ENCODE data around the gene EEF2K.

Gene EEF2K

GRCh38 chr16:22233037-22233372, 26.9 kb downstream of the EEF2K start:
- peak overlapping the region; percentile 73 for H3K27ac ChIP-seq
- no peak for DNase-seq (ENCODE audit: low read depth, low spot score)

GRCh38 chr16:22235839-22236745, 30.0 kb downstream of the EEF2K start:
- no peak overlapping the region for H3K27ac ChIP-seq

GRCh38 chr16:22239131-22239805, 33.2 kb downstream of the EEF2K start:
- H3K27ac ChIP-seq: no peak overlapping the region

More at GRCh38 chr16:22235839-22236745, 30.0 kb downstream of the EEF2K start:
- no peak for DNase-seq (ENCODE audit: low read depth, low spot score)

DNA sequence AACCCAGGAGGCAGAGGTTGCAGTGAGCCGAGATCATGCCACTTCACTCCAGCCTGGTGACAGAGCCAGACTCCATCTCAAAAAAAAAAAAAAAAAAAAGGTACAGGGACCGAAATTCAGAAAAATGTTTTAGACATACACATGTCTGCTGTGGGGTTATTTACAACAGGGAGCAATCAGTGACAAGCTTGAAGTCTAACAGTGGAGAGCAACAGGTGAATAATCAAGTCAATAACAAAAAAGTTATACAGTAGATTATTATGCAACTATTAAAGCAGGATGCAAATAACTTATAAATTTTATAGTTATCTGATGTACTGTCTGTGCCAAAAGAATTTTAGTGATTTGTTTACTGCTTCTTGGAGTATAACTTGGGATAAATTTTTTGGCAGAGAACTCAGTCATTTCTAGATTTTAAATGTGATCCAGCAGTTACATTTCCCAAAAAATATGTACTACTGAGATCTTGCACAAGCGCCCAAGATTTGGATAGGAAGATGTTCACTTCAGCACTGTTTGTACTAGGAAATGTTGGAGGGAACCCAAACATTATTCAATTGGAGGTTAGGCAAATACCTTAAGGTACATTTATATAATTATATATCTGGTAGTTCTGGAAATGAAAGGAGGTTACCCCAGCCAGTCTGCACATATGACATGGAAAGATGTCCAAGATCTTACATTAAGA, 34.1 kb downstream of the EEF2K start:
- no peak overlapping the region for H3K27ac ChIP-seq
- no peak for DNase-seq (ENCODE audit: low read depth, low spot score)

More at GRCh38 chr16:22239131-22239805, 33.2 kb downstream of the EEF2K start:
- DNase-seq (ENCODE audit: low read depth, low spot score): no peak

DNA sequence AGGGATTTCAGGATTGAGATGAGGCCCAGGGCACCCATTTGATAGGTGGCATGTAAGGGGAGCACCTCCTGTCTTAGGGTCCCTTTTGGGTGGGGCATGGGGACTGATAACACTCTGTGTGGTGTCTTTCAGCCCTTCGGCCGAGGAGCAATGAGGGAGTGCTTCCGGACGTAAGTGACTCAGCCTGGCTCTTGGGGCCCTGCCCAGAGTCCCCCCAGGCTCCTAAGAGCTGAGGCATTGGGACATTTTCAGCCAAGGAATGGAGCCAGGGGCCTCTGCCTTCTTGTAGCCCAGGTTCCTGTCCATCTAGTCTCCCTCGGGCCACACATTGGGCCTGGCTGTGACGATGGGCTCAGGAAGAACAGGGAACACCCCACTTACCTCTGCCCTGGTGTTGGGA, 44.4 kb downstream of the EEF2K start:
- H3K27ac ChIP-seq: no peak overlapping the region
- DNase-seq (ENCODE audit: low read depth, low spot score): no peak

- DNase-seq (ENCODE audit: low read depth, low spot score): no peak
- H3K27ac ChIP-seq: no peak overlapping the region
Observed at GRCh38 chr16:22252317-22252716, 46.2 kb downstream of the EEF2K start.

- no peak for DNase-seq (ENCODE audit: low read depth, low spot score)
- no peak overlapping the region for H3K27ac ChIP-seq
Observed at GRCh38 chr16:22253272-22253671, 47.2 kb downstream of the EEF2K start.

- DNase-seq (ENCODE audit: low read depth, low spot score): no peak
- no peak overlapping the region for H3K27ac ChIP-seq
Observed at GRCh38 chr16:22255335-22255734, 49.3 kb downstream of the EEF2K start.

DNA sequence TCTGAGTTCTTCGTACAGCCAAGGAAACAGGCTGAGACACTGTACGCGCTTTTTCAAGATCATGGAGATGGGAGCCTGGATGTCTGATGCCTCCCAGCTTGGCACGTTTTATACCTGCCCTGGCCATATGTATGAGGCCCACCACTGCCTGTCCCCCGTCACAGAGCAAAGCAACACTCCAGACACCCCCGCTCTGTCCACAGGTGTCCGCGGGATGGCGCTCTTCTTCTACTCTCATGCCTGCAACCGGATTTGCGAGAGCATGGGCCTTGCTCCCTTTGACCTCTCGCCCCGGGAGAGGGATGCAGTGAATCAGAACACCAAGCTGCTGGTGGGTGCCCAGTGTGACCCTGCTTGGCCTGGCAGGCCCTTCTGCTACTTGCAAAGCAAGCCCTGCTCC, 51.4 kb downstream of the EEF2K start:
- DNase-seq (ENCODE audit: low read depth, low spot score): no peak
- no peak overlapping the region for H3K27ac ChIP-seq

- H3K27ac ChIP-seq: no peak overlapping the region
- DNase-seq (ENCODE audit: low read depth, low spot score): no peak
Observed at GRCh38 chr16:22260490-22260889, 54.4 kb downstream of the EEF2K start.

DNA sequence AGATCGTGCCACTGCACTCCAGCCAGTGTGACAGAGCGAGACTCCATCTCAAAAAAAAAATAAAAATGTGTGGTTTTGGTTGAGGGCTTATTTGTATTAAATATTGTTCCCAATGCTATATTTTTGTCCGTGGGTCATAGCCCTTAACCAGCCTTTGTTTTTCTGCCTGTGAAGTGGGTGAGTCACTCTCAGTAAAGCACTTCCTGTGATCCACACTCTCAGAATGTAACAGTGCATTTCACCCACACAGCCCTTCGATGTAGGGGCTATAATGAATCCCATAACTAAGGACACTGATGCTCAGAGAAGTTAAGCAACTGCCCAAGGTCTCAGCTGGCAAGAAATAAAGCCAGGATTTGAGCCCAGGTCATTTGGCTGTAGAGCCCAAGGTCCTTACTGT, 56.4 kb downstream of the EEF2K start:
- H3K27ac ChIP-seq: no peak overlapping the region
- no peak for DNase-seq (ENCODE audit: low read depth, low spot score)

DNA sequence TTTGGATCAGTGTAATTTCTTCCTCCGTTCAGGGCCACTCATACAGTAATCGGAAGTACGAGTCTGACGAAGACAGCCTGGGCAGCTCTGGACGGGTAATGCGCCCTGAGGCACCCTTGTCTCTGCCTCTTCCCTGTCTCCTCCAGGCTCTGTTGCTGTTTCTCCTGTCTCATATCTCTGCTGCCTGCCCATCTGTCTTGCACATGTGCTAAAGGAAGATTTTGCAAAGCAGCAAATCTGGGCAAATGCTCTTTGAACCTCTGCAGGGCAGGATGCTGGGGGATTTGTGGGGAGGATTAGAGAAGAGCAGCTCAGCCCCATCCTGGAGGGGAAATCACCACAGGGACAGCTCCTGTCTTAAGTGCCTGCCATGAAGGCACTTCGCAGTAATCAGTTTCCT, 58.7 kb downstream of the EEF2K start:
- no peak overlapping the region for H3K27ac ChIP-seq
- no peak for DNase-seq (ENCODE audit: low read depth, low spot score)

- DNase-seq (ENCODE audit: low read depth, low spot score): no peak
- H3K27ac ChIP-seq: no peak overlapping the region
Observed at GRCh38 chr16:22265351-22265750, 59.3 kb downstream of the EEF2K start.

- no peak for DNase-seq (ENCODE audit: low read depth, low spot score)
- no peak overlapping the region for H3K27ac ChIP-seq
Observed at GRCh38 chr16:22266546-22266945, 60.5 kb downstream of the EEF2K start.

DNA sequence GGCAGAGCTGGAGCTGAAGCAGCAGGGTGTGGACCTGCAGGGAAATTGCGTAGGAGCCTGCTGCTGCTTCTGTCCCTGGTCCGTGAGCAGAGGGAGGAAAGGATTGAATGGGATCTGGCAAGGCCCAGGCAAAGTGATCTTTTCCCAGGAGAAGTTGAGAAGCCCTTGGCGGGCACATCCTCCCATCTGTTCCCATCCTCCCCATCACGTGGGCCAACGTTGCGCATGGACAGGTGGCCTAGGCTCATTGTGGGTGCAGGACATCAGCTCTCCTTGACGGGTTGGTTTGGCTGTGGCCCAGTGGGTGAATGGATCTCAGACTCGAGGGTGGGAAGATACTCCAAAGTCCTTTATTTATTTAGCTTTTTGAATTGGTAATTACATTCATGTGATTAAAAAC, 61.7 kb downstream of the EEF2K start:
- no peak overlapping the region for H3K27ac ChIP-seq
- no peak for DNase-seq (ENCODE audit: low read depth, low spot score)

GRCh38 chr16:22270525-22270924, 64.4 kb downstream of the EEF2K start:
- no peak overlapping the region for H3K27ac ChIP-seq
- no peak for DNase-seq (ENCODE audit: low read depth, low spot score)

DNA sequence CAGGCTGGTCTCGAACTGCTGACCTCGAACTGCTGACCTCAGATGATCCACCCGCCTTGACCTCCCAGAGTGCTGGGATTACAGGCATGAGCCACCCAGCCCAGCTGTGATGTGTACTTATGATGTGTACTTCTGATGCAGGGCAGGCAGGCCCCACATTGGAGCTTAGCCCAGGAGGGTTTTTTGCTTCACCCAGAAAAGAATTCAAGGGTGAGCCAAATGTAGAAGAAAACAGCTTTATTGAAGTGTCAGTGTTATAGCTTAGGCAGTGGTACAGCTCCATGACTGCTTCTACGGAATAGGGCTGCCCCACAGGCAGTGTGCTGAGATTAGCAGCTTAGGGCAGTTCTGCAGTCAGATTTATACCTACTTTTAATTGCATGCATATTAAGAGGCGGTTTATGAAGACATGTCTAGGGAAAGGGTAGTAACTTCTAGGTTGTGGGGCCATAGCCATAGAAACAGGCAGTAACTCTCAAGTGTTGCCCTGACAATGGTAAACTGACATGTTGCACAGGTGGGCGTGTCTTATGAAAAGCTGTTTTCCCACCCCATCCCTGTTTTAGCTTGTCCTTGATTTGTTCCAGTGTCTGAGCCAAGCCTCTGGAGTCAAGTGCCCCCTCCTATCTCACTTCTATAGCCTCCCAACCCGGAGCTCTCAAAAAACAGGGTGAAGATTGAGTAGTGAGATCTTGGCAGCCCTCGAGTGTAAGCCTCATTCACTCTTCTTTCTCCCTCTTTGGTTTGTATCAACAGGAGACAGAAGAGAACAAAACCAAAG, 67.0 kb downstream of the EEF2K start:
- H3K27ac ChIP-seq: no peak overlapping the region
- DNase-seq (ENCODE audit: low read depth, low spot score): no peak

DNA sequence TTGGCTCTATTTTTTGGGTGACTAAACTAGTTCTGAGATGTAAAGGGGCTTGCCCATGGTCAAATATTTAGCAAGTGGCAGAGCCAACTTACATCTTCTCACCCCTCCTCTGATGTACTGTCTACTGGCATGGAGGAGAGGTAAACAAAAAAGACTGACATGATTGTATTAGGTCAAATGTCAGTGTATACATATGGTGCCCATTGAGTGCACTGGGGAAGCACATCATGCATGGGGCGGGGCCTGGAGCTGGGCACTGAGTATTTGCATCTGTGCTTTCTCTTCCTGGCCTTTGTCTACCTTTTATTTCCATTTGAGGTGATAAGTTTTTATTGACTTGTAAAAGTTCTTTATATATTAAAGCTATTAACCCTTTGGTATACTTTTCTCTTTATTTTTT, 68.8 kb downstream of the EEF2K start:
- DNase-seq (ENCODE audit: low read depth, low spot score): no peak
- no peak overlapping the region for H3K27ac ChIP-seq

- DNase-seq (ENCODE audit: low read depth, low spot score): no peak
- no peak overlapping the region for H3K27ac ChIP-seq
Observed at GRCh38 chr16:22278441-22279230, 72.6 kb downstream of the EEF2K start.
